ENCODE results near the gene ADAM21. TPM values are rescaled to one million over a fixed set of nuclear protein-coding genes. Genes with fewer than 3 reads are reported as not detected.

The ADAM21 gene
- total and polyA plus RNA-seq, 2 experiments from 2014 or later = not detected

- H3K4me3 Mint-ChIP-seq = no peak overlapping the region
- H3K4me1 Mint-ChIP-seq = no peaks in the 10 kb centered on the region
- H3K79me2 ChIP-seq (replicated peaks; ENCODE audit: insufficient read depth) = no peaks in the 10 kb centered on the region
- no peaks in the 10 kb centered on the region for H3K27me3 ChIP-seq (ENCODE audit: insufficient read depth)
- H3F3A ChIP-seq (replicated peaks; ENCODE audit: low read depth) = no peaks in the 10 kb centered on the region
- H3K36me3 ChIP-seq (ENCODE audit: insufficient read depth) = no peaks in the 10 kb centered on the region
- ATAC-seq (no peak), DNase-seq (ENCODE audit: low spot score) (no peak)
- no peak overlapping the region for H3K27ac ChIP-seq (ENCODE audit: low read depth)
- TF ChIP-seq REST (IDR thresholded peaks at IDR 0.05; ENCODE audit: unreplicated experiment) (no peak), NANOG (IDR thresholded peaks at IDR 0.05; ENCODE audit: borderline replicate concordance) (no peak), CREB1 (CRISPR knock-in tag; IDR thresholded peaks at IDR 0.05; ENCODE audit: low read depth) (no peak), EZH2 (IDR thresholded peaks at IDR 0.05; ENCODE audit: low read depth, unreplicated experiment) (no peak), ETS1 (IDR thresholded peaks at IDR 0.05) (no peak)
- peaks cover 33% of the 10 kb centered on the region for H3K36me3 Mint-ChIP-seq (ENCODE audit: low read depth)
- no peak overlapping the region for H3K27ac Mint-ChIP-seq
- no peaks in the 10 kb centered on the region for H4K20me1 ChIP-seq (replicated peaks; ENCODE audit: insufficient read depth)
- H3K4me2 ChIP-seq = no peak overlapping the region
- no peaks in the 10 kb centered on the region for H3K4me1 ChIP-seq (ENCODE audit: insufficient read depth)
- H2AFZ ChIP-seq = no peak overlapping the region
- H3K4me3 ChIP-seq = no peak overlapping the region
- peaks cover 2% of the 10 kb centered on the region for H3K27me3 Mint-ChIP-seq (ENCODE audit: insufficient read depth, low read depth, poor library complexity)
- H3K9me3 Mint-ChIP-seq = peaks cover 51% of the 10 kb centered on the region
- 0 out of 2 replicates have a peak, but pooled peaks cover 13% of the 10 kb centered on the region for H3K9me2 ChIP-seq (ENCODE audit: insufficient read depth)
These were observed 46.2 kb downstream of the ADAM21 start for GRCh38 chr14:70498191-70498590.

Small RNAs within 50 kb of the gene (small RNA-seq; reads per million reads assigned to genes)
- gene RNU6-659P (ENCODE audit: low replicate concordance) = not detected

Other genes starting within 250 kb of the ADAM21 start
- 41.5 and 44.0 TPM in 2 replicates for gene COX16, start 92.5 kb upstream of the ADAM21 start, total RNA-seq (2014; rRNA removed; shearing (Covaris generic))
- gene COX16, start 92.5 kb upstream of the ADAM21 start, polyA plus RNA-seq (2016; fragmentation: Nextera tagmentation; extraction: Ambion mirVana) = 238 and 247 TPM in 2 replicates
- gene SYNJ2BP, start 35.1 kb upstream of the ADAM21 start, total RNA-seq (2014; rRNA removed; shearing (Covaris generic)) = 22.3 and 24.2 TPM in 2 replicates
- 36.4 and 48.2 TPM in 2 replicates for gene SYNJ2BP, start 35.1 kb upstream of the ADAM21 start, polyA plus RNA-seq (2016; fragmentation: Nextera tagmentation; extraction: Ambion mirVana)
- gene ADAM20, start 82.8 kb downstream of the ADAM21 start, total RNA-seq (2014; rRNA removed; shearing (Covaris generic)) = 1.7 and 2.1 TPM in 2 replicates
- 0.06 TPM in 1 of 2 replicates, not detected in the other for gene ADAM20, start 82.8 kb downstream of the ADAM21 start, polyA plus RNA-seq (2016; fragmentation: Nextera tagmentation; extraction: Ambion mirVana)
- 49.2 and 49.4 TPM in 2 replicates for gene MED6, start 148.5 kb downstream of the ADAM21 start, total RNA-seq (2014; rRNA removed; shearing (Covaris generic))
- 32.1 and 49.6 TPM in 2 replicates for gene MED6, start 148.5 kb downstream of the ADAM21 start, polyA plus RNA-seq (2016; fragmentation: Nextera tagmentation; extraction: Ambion mirVana)
- gene TTC9, start 189.7 kb downstream of the ADAM21 start, total RNA-seq (2014; rRNA removed; shearing (Covaris generic)) = 29.2 and 34.2 TPM in 2 replicates
- gene TTC9, start 189.7 kb downstream of the ADAM21 start, polyA plus RNA-seq (2016; fragmentation: Nextera tagmentation; extraction: Ambion mirVana) = 9.9 and 10.3 TPM in 2 replicates